ENCODE measurements around the gene NBPF1. TPM values are rescaled to one million over a fixed set of nuclear protein-coding genes. Genes with fewer than 3 reads are reported as not detected.
"Not testable (repeated sequence)": the region's sequence is repeated elsewhere in the genome, so short reads cannot be mapped to it uniquely, and the experiment has no call there.

Gene NBPF1
- total RNA-seq, 2 donors from 2014 or later, result 39.2 to 42.5 TPM

- no peak for DNase-seq
- 85 to 90% methylated on average over 2 of the region's 2 CpGs for WGBS, 2 experiments (ENCODE audit: insufficient coverage in 1 of 2, insufficient read length in 1 of 2)
Measured at GRCh38 chr1:16621300-16621658, 7.9 kb upstream of the NBPF1 start.

GRCh38 chr1:16619803-16620501 lies 6.6 kb upstream of the NBPF1 start:
- H3K4me1 Mint-ChIP-seq; H3K27me3 ChIP-seq (ENCODE audit: control insufficient read depth, insufficient read depth, low read length, poor library complexity, severe bottlenecking); H3K9me3 Mint-ChIP-seq; H3K9ac ChIP-seq (ENCODE audit: extremely low read depth, low read length, poor library complexity, severe bottlenecking); H3K27ac Mint-ChIP-seq; H3K27me3 Mint-ChIP-seq (ENCODE audit: insufficient read depth); H3K4me1 ChIP-seq (ENCODE audit: control insufficient read depth, insufficient read depth, low read length); H3K4me3 ChIP-seq (ENCODE audit: low read length); H3K36me3 Mint-ChIP-seq (ENCODE audit: low read depth); H3K9me3 ChIP-seq (ENCODE audit: control insufficient read depth, low read length); H3K4me3 Mint-ChIP-seq: not testable (repeated sequence)
- WGBS, 2 experiments (ENCODE audit: insufficient coverage in 1 of 2, insufficient read length in 1 of 2), result 87 to 89% methylated on average over 20 to 21 of the region's 21 CpGs
- peaks cover 23% of the 10 kb centered on the region for H3K36me3 ChIP-seq (ENCODE audit: control insufficient read depth, insufficient read depth, low read length)
- DNase-seq, result peak; percentile 86
- peak; percentile 33 for TF ChIP-seq CTCF (conservative IDR thresholded peaks at IDR 0.05)
- H3K27ac ChIP-seq (ENCODE audit: low read depth, low read length), result peak overlapping the region; percentile 36

More at GRCh38 chr1:16621300-16621658, 7.9 kb upstream of the NBPF1 start:
- no peaks in the 10 kb centered on the region for H3K4me1 Mint-ChIP-seq
- H3K36me3 Mint-ChIP-seq (ENCODE audit: low read depth), result peaks cover 11% of the 10 kb centered on the region
- H3K27me3 Mint-ChIP-seq (ENCODE audit: insufficient read depth), result no peaks in the 10 kb centered on the region
- no peak overlapping the region for H3K4me3 Mint-ChIP-seq
- H3K27ac Mint-ChIP-seq, result no peak overlapping the region
- Histone ChIP-seq H3K36me3 (ENCODE audit: control insufficient read depth, insufficient read depth, low read length) (peaks cover 28% of the 10 kb centered on the region), H3K9ac (ENCODE audit: extremely low read depth, low read length, poor library complexity, severe bottlenecking) (no peak overlapping the region), H3K9me3 (ENCODE audit: control insufficient read depth, low read length) (no peaks in the 10 kb centered on the region), H3K27ac (ENCODE audit: low read depth, low read length) (no peak overlapping the region), H3K4me3 (ENCODE audit: low read length) (no peak overlapping the region), H3K4me1 (ENCODE audit: control insufficient read depth, insufficient read depth, low read length) (no peaks in the 10 kb centered on the region), H3K27me3 (ENCODE audit: control insufficient read depth, insufficient read depth, low read length, poor library complexity, severe bottlenecking) (no peaks in the 10 kb centered on the region)
- TF ChIP-seq CTCF (conservative IDR thresholded peaks at IDR 0.05), result peak; percentile 43
- H3K9me3 Mint-ChIP-seq, result no peaks in the 10 kb centered on the region

- WGBS, 2 experiments (ENCODE audit: insufficient coverage in 1 of 2, insufficient read length in 1 of 2), result 84 to 87% methylated on average over 13 to 15 of the region's 15 CpGs
- no peaks in the 10 kb centered on the region for H3K9me3 Mint-ChIP-seq
- Histone ChIP-seq H3K9me3 (ENCODE audit: control insufficient read depth, low read length) (no peaks in the 10 kb centered on the region), H3K9ac (ENCODE audit: extremely low read depth, low read length, poor library complexity, severe bottlenecking) (no peak overlapping the region), H3K4me3 (ENCODE audit: low read length) (no peak overlapping the region), H3K27me3 (ENCODE audit: control insufficient read depth, insufficient read depth, low read length, poor library complexity, severe bottlenecking) (peaks cover 19% of the 10 kb centered on the region), H3K4me1 (ENCODE audit: control insufficient read depth, insufficient read depth, low read length) (no peaks in the 10 kb centered on the region), H3K27ac (ENCODE audit: low read depth, low read length) (no peak overlapping the region), H3K36me3 (ENCODE audit: control insufficient read depth, insufficient read depth, low read length) (peaks cover 15% of the 10 kb centered on the region)
- H3K36me3 Mint-ChIP-seq (ENCODE audit: low read depth), result no peaks in the 10 kb centered on the region
- no peaks in the 10 kb centered on the region for H3K4me1 Mint-ChIP-seq
- H3K4me3 Mint-ChIP-seq, result no peak overlapping the region
- TF ChIP-seq CTCF (conservative IDR thresholded peaks at IDR 0.05), result peak; percentile 60
- no peaks in the 10 kb centered on the region for H3K27me3 Mint-ChIP-seq (ENCODE audit: insufficient read depth)
- no peak overlapping the region for H3K27ac Mint-ChIP-seq
- peak; percentile 94 for DNase-seq
Measured at GRCh38 chr1:16618719-16619118, 5.4 kb upstream of the NBPF1 start.
